HEK293T (cell line): ENCODE results near the gene CA11.

Experiments used
- CTCF ChIA-PET: fragments of 350-600 bp; formaldehyde crosslinking; extraction: SDS; loops from one replicate; lab custom pipeline; 2021; ENCODE audit warnings: antibody characterized with exemption, inconsistent platforms; lab: Yijun Ruan, JAX
- POLR2A ChIA-PET: fragments of 350-600 bp; formaldehyde crosslinking; extraction: SDS; loops from one replicate; lab custom pipeline; 2020; ENCODE audit warnings: antibody characterized with exemption, inconsistent platforms; lab: Yijun Ruan, JAX
- DNase-seq: peaks from one replicate; pipeline ENCODE4 v3.0.0; 2012; ENCODE audit warnings: mixed read lengths; ENCODE audit errors: extremely low spot score
- ARNT ChIP-seq: fragments of 450-650 bp; IDR thresholded peaks from 2 replicates; pipeline ENCODE4 v1.6.1; 2017; ENCODE audit warnings: mild to moderate bottlenecking
- BHLHE40 ChIP-seq: fragments of 450-650 bp; IDR thresholded peaks from 2 replicates; pipeline ENCODE4 v1.6.1; 2016; ENCODE audit warnings: mild to moderate bottlenecking, moderate library complexity, borderline replicate concordance
- CTBP1 ChIP-seq: fragments of 450-650 bp; IDR thresholded peaks from 2 replicates; pipeline ENCODE4 v1.6.1; 2016; ENCODE audit warnings: borderline replicate concordance
- ELF4 ChIP-seq: fragments of 450-650 bp; IDR thresholded peaks from 2 replicates; pipeline ENCODE4 v1.6.1; 2017; ENCODE audit warnings: antibody characterized with exemption
- FOXA1 ChIP-seq: fragments of 450-650 bp; IDR thresholded peaks from 2 replicates; pipeline ENCODE4 v1.6.1; 2016; ENCODE audit warnings: mild to moderate bottlenecking
- FOXK2 ChIP-seq: fragments of 450-650 bp; IDR thresholded peaks from 2 replicates; pipeline ENCODE4 v1.6.1; 2016; ENCODE audit warnings: mild to moderate bottlenecking
- FOXM1 ChIP-seq: fragments of 450-650 bp; IDR thresholded peaks from 2 replicates; pipeline ENCODE4 v1.6.1; 2017; ENCODE audit warnings: mild to moderate bottlenecking, borderline replicate concordance
- HDGF ChIP-seq: fragments of 450-650 bp; IDR thresholded peaks from 2 replicates; pipeline ENCODE4 v1.6.1; 2017; ENCODE audit warnings: antibody characterized with exemption, borderline replicate concordance
- L3MBTL2 ChIP-seq: fragments of 450-650 bp; conservative IDR thresholded peaks from 2 replicates; pipeline ENCODE4 v1.6.1; 2016; ENCODE audit warnings: mild to moderate bottlenecking
- LEF1 ChIP-seq: fragments of 450-650 bp; IDR thresholded peaks from 2 replicates; pipeline ENCODE4 v1.6.1; 2017; ENCODE audit warnings: mild to moderate bottlenecking, borderline replicate concordance
- NFRKB ChIP-seq: fragments of 450-650 bp; IDR thresholded peaks from 2 replicates; pipeline ENCODE4 v1.6.1; 2016; ENCODE audit warnings: mild to moderate bottlenecking, moderate library complexity
- PKNOX1 ChIP-seq: fragments of 450-650 bp; IDR thresholded peaks from 2 replicates; pipeline ENCODE4 v1.6.1; 2016
- SP1 ChIP-seq: fragments of 450-650 bp; IDR thresholded peaks from 2 replicates; pipeline ENCODE4 v1.6.1; 2017
- SUZ12 ChIP-seq: fragments of 450-650 bp; IDR thresholded peaks from 2 replicates; pipeline ENCODE4 v1.6.1; 2016; ENCODE audit warnings: mild to moderate bottlenecking
- TARDBP ChIP-seq: fragments of 450-650 bp; IDR thresholded peaks from 2 replicates; pipeline ENCODE4 v1.6.1; 2016
- ZNF384 ChIP-seq: fragments of 450-650 bp; IDR thresholded peaks from 2 replicates; pipeline ENCODE4 v1.6.1; 2016

Gene CA11

DNA sequence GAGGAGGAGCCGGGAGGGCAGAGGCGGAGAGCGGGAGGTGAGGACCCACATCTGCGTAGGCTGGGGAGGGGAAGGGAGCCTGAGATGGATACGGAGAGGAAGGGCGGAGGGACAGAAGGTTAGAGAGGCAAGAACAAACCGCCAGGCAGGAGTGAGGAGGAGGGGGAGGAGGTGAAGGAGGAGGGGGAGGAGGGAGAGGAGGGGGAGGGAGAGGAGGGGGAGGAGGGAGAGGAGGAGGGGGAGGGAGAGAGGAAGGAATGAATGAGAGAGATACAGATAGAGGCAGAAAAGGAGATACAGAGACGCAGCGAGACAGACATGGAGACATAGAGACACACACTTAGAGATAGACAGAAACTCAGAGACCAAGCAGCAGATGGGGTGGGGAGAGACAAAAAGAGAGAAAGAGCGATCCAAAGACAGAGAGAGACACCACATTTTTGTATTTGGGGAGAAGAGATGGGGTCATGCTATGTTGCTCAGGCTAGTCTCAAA is 782 bp upstream of the CA11 start:
- ChIA-PET CTCF (no interaction called here), POLR2A (interaction anchor here (0.7 to 2.4 kb wide), 9 partner anchors 10 to 225 kb away, joined by 3 to 7 read pairs (median 6); partner anchors contain the start of genes DBP, IZUMO1, PPP1R15A and RPL18)
- no peak for TF ChIP-seq ELF4
- no peak for TF ChIP-seq PKNOX1
- no peak for DNase-seq

- TF ChIP-seq PKNOX1, result no peak
- no peak for TF ChIP-seq L3MBTL2
- no peak for TF ChIP-seq BHLHE40
- TF ChIP-seq HDGF, result no peak
- TF ChIP-seq LEF1, result no peak
- no peak for TF ChIP-seq SP1
- TF ChIP-seq ELF4, result no peak
- no peak for TF ChIP-seq FOXA1
- no peak for TF ChIP-seq ZNF384
- TF ChIP-seq FOXK2, result no peak
- no peak for TF ChIP-seq FOXM1
- no peak for TF ChIP-seq TARDBP
- no peak for TF ChIP-seq SUZ12
- no peak for TF ChIP-seq CTBP1
- ChIA-PET POLR2A (interaction anchor here (0.5 to 3.0 kb wide), 24 partner anchors 9 to 227 kb away, joined by 3 to 9 read pairs (median 4); partner anchors contain the start of genes DBP, IZUMO1, PPP1R15A and RPL18), CTCF (interaction anchor here (0.6 to 1.2 kb wide), 9 partner anchors 30 to 197 kb away, joined by 3 to 4 read pairs (median 3); no protein-coding TSS in a partner anchor)
- DNase-seq, result no peak
These were observed 377 bp downstream of the CA11 start for GRCh38 chr19:48645620-48646000.

DNA sequence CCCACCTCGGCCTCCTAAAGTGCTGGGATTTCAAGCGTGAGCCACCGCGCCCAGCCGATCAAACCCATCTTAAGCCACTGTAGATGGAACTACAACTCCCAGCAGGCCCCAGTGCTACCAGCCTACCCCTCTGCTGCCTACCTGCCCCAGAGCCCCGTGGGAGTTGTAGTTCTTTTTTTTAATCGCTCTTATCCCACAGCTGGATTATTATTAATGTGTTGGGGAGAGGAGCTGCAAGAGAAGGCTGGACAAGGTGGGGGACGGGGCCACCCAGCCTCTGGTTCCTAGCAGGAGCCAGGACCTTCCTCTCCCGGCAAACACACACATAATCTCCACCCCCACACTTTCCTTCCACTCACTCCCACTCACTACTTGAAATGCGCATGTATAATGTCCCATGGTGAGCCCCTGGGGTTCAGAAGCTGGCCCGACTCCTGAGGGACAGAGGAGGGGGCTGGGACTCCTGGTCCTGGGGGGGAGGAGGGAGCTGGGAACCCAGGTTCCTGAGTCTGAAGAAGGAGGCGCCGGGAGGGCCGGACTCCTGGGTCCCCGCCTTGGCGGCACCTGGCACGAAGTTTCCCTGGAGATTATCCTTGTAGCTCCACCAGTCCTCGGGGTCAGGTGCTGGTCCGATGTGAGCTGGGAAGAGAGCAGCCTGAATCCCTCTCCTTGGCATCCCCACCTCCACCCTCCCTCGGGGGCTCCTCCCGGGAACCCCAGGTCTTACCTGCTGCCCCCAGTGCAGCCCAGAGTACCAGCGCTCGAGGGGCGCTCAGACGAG is 958 bp downstream of the CA11 start:
- CTCF ChIA-PET, result interaction anchor here (0.6 to 1.2 kb wide), 10 partner anchors 30 to 231 kb away, joined by 3 to 5 read pairs (median 4); no protein-coding TSS in a partner anchor
- DNase-seq, result peak; percentile 62
- POLR2A ChIA-PET, result interaction anchor here (0.8 to 3.0 kb wide), 18 partner anchors 8 to 227 kb away, joined by 3 to 9 read pairs (median 4); partner anchors contain the start of genes DBP, PPP1R15A, RPL18 and SPHK2
- TF ChIP-seq PKNOX1, result no peak
- peak; percentile 84 for TF ChIP-seq L3MBTL2

DNA sequence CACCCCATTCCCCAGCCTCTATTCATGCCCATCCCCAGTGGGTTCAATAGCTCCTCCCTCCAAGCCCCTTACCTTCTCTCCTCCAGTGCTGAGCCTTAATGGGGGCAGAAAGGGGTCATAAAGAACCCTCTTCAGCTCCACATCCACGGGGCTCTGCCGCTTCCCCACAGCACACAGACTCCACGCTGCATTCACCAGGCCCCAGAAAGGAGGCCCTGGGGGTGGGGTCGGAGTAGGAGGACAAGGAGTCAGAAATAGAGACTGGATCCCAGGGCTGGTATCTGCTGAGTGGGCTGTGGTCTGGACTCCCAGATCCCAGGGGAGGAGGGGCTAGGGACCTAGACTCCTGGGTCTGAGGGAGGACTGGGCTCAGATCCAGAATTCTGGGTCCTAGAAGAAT is 1.6 kb downstream of the CA11 start:
- ChIA-PET CTCF (interaction anchor here (0.6 kb wide), 1 partner anchor 31 kb away, joined by 3 read pairs; no protein-coding TSS in a partner anchor), POLR2A (interaction anchor here (2.3 to 3.0 kb wide), 3 partner anchors 10 to 228 kb away, joined by 5 to 9 read pairs (median 6); partner anchors contain the start of gene PPP1R15A)
- no peak for DNase-seq
- no peak for TF ChIP-seq NFRKB
- no peak for TF ChIP-seq ARNT
- no peak for TF ChIP-seq FOXA1
- TF ChIP-seq L3MBTL2, result no peak
- TF ChIP-seq TARDBP, result no peak
- no peak for TF ChIP-seq CTBP1
- TF ChIP-seq BHLHE40, result no peak
- TF ChIP-seq HDGF, result no peak
- no peak for TF ChIP-seq LEF1
- TF ChIP-seq FOXK2, result no peak
- no peak for TF ChIP-seq SUZ12
- TF ChIP-seq SP1, result no peak
- no peak for TF ChIP-seq FOXM1
- no peak for TF ChIP-seq ZNF384
- no peak for TF ChIP-seq PKNOX1
- no peak for TF ChIP-seq ELF4

GRCh38 chr19:48642862-48643261 is 3.1 kb downstream of the CA11 start:
- TF ChIP-seq PKNOX1, result no peak
- TF ChIP-seq L3MBTL2, result no peak
- TF ChIP-seq FOXK2, result no peak
- TF ChIP-seq ARNT, result no peak
- no peak for TF ChIP-seq FOXA1
- TF ChIP-seq ZNF384, result no peak
- no peak for TF ChIP-seq BHLHE40
- TF ChIP-seq NFRKB, result no peak
- TF ChIP-seq SP1, result no peak
- no peak for TF ChIP-seq LEF1
- no peak for TF ChIP-seq SUZ12
- no peak for TF ChIP-seq FOXM1
- TF ChIP-seq HDGF, result no peak
- TF ChIP-seq TARDBP, result no peak
- no peak for DNase-seq
- ChIA-PET POLR2A (no interaction called here), CTCF (interaction anchor here (0.6 kb wide), 1 partner anchor 310 kb away, joined by 3 read pairs; no protein-coding TSS in a partner anchor)
